Ishikawa (cell line): ENCODE results near the gene FARS2.

Experiments used
- CEBPB ChIP-seq: IDR thresholded peaks from 2 replicates; pipeline ENCODE4 v1.6.1; 2012
- CREB1 ChIP-seq: IDR thresholded peaks from 2 replicates; pipeline ENCODE4 v1.6.1; 2012; ENCODE audit warnings: low read depth
- EP300 ChIP-seq: IDR thresholded peaks from 2 replicates; pipeline ENCODE4 v1.6.1; 2012; ENCODE audit warnings: borderline replicate concordance
- MAX ChIP-seq: IDR thresholded peaks from 2 replicates; pipeline ENCODE4 v1.6.1; 2012
- NFIC ChIP-seq: IDR thresholded peaks from 2 replicates; pipeline ENCODE4 v1.6.1; 2012
- RAD21 ChIP-seq: IDR thresholded peaks from 2 replicates; pipeline ENCODE4 v1.6.1; 2012; ENCODE audit warnings: low read depth
- REST ChIP-seq: IDR thresholded peaks from 2 replicates; pipeline ENCODE4 v1.6.1; 2012; ENCODE audit warnings: low read depth, mild to moderate bottlenecking
- TAF1 ChIP-seq: IDR thresholded peaks from 2 replicates; pipeline ENCODE4 v1.6.1; 2012; ENCODE audit warnings: low read depth, mild to moderate bottlenecking
- TCF12 ChIP-seq: IDR thresholded peaks from 2 replicates; pipeline ENCODE4 v1.6.1; 2012; ENCODE audit warnings: low read depth
- TEAD4 ChIP-seq: IDR thresholded peaks from 2 replicates; pipeline ENCODE4 v1.6.1; 2012
- USF1 ChIP-seq: IDR thresholded peaks from 2 replicates; pipeline ENCODE4 v1.6.1; 2012
- YY1 ChIP-seq: IDR thresholded peaks from 2 replicates; pipeline ENCODE4 v1.6.1; 2012; ENCODE audit warnings: low read depth

- TF ChIP-seq RAD21, result no peak
- TF ChIP-seq CEBPB, result no peak
- TF ChIP-seq TAF1, result no peak
- TF ChIP-seq USF1, result no peak
- TF ChIP-seq CREB1, result no peak
- no peak for TF ChIP-seq REST
- TF ChIP-seq EP300, result no peak
- no peak for TF ChIP-seq MAX
- no peak for TF ChIP-seq YY1
- no peak for TF ChIP-seq TEAD4
- no peak for TF ChIP-seq NFIC
- TF ChIP-seq TCF12, result no peak
These were observed 150.1 kb downstream of the FARS2 start for GRCh38 chr6:5411414-5411813.
